ENCODE data around the gene PIK3AP1.

DNA sequence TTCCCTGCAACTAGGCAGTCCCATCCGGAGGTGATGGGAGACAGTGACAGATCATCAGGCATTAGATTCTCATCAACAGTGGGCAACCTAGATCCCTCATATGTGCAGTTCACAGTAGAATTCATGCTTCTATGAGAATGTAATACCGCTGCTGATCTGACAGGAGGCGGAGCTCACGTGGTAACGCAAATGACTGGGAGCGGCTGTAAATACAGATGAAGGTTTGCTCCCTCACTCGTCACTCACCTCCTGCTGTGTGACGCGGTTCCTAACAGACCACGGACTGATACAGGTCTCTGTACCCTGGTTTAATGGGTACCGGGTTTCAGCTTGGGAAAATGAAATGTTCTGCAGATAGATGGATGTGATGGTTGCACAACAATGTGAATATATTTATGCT lies 47.8 kb upstream of the PIK3AP1 start:
- TF ChIP-seq, protein P1, sequence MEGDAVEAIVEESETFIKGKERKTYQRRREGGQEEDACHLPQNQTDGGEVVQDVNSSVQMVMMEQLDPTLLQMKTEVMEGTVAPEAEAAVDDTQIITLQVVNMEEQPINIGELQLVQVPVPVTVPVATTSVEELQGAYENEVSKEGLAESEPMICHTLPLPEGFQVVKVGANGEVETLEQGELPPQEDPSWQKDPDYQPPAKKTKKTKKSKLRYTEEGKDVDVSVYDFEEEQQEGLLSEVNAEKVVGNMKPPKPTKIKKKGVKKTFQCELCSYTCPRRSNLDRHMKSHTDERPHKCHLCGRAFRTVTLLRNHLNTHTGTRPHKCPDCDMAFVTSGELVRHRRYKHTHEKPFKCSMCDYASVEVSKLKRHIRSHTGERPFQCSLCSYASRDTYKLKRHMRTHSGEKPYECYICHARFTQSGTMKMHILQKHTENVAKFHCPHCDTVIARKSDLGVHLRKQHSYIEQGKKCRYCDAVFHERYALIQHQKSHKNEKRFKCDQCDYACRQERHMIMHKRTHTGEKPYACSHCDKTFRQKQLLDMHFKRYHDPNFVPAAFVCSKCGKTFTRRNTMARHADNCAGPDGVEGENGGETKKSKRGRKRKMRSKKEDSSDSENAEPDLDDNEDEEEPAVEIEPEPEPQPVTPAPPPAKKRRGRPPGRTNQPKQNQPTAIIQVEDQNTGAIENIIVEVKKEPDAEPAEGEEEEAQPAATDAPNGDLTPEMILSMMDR (IDR thresholded peaks at IDR 0.05) = no peak
- TF ChIP-seq EZH2 (IDR thresholded peaks at IDR 0.05) = no peak
